Coronary artery (tissue), 2 donors: Measurements from ENCODE around the gene GATAD2A.
"Not testable (repeated sequence)": the region's sequence is repeated elsewhere in the genome, so short reads cannot be mapped to it uniquely, and the experiment has no call there.

ENCODE experiments used
- DNase-seq: peaks from one replicate; pipeline ENCODE4 v3.0.0-alpha.2; 2017; ENCODE audit warnings: low spot score
- H3K27ac ChIP-seq, 2 donors: fragments of 200-600 bp; sonication (generic); one replicate each; pipeline ENCODE4 v1.5.1; 2016 to 2019
- H3K4me3 ChIP-seq: fragments of 200-600 bp; sonication (generic); 2 replicates; pipeline ENCODE4 v1.5.1; 2016; ENCODE audit warnings: mild to moderate bottlenecking, moderate library complexity
- CTCF ChIP-seq: fragments of 200-600 bp; sonication (generic); IDR thresholded peaks from one replicate; pipeline ENCODE4 v1.5.1; 2019; ENCODE audit warnings: antibody characterized with exemption

GATAD2A gene

GRCh38 chr19:19368087-19368486, 37.4 kb upstream of the GATAD2A start:
- Histone ChIP-seq H3K4me3 (no peak overlapping the region), H3K27ac (no peak overlapping the region)
- DNase-seq, result no peak
- no peak for TF ChIP-seq CTCF

- DNase-seq, result no peak
- H3K27ac ChIP-seq, result no peak overlapping the region
- no peak for TF ChIP-seq CTCF
Measured at GRCh38 chr19:19371059-19371458, 34.4 kb upstream of the GATAD2A start.

GRCh38 chr19:19372656-19373416, 32.6 kb upstream of the GATAD2A start:
- no peak for DNase-seq
- Histone ChIP-seq H3K27ac (peak overlapping the region in 1 of 2 donors; percentile 68), H3K4me3 (no peak overlapping the region)
- TF ChIP-seq CTCF, result no peak

More at GRCh38 chr19:19371059-19371458, 34.4 kb upstream of the GATAD2A start:
- H3K4me3 ChIP-seq, result no peak overlapping the region

GRCh38 chr19:19379527-19379926, 25.9 kb upstream of the GATAD2A start:
- DNase-seq, result no peak
- Histone ChIP-seq H3K27ac (no peak overlapping the region), H3K4me3 (no peak overlapping the region)
- TF ChIP-seq CTCF, result no peak

GRCh38 chr19:19380316-19380715, 25.2 kb upstream of the GATAD2A start:
- not testable (repeated sequence) for H3K4me3 ChIP-seq, H3K27ac ChIP-seq, DNase-seq

- no peak overlapping the region for H3K4me3 ChIP-seq
- DNase-seq, result no peak
- no peak for TF ChIP-seq CTCF
- H3K27ac ChIP-seq, result no peak overlapping the region
Measured at GRCh38 chr19:19381007-19381926, 24.2 kb upstream of the GATAD2A start.

GRCh38 chr19:19382118-19382517, 23.4 kb upstream of the GATAD2A start:
- Histone ChIP-seq H3K27ac (no peak overlapping the region), H3K4me3 (no peak overlapping the region)
- TF ChIP-seq CTCF, result no peak
- DNase-seq, result no peak
